ENCODE measurements around the gene PIK3R6. TPM values are rescaled to one million over a fixed set of nuclear protein-coding genes. Genes with fewer than 3 reads are reported as not detected.

PIK3R6 gene
- total RNA-seq, 4 donors from 2014 or later = 0.59 to 4.8 (median 1.7) TPM

DNA sequence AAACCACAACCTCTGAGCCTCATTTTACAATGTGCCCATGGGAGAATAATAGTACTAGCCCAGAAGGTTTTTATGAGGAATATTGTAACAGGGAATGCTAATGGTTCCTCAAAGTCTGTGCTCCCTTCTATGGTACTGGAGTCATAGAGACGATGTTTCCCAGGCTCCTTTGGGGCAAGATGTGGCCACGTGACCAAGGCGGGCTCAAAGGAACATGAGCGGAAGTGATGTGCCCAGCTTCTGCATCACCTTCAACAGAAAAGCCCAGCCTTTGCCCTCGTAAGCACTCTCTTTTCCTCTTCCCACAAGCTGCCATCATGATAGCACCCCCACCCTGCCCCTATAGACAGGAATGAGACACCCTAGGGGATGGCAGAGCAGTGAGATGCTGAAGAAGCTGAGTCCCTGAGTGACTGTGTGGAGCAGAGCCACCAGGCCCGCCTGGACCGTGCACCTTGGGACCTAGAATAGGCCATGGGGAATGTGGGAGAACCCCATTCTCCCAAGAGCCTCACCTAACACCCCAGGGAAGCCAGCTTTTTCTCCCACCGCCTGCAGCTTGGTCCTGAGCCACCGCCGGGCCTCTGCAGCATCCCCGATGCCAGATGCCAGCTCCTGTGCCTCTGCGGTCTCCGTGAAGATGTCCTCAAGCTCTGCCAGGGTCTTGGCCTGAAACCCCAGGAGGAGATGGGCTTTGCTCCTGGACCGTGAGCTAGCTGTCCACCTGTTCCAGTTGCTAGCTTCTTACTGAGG lies 22.2 kb upstream of the PIK3R6 start:
- WGBS, 2 donors = 94 to 96% methylated on average over 10 to 14 of the region's 14 CpGs
- Histone ChIP-seq H3K27me3 (no peaks in the 10 kb centered on the region), H3K9me3 (no peaks in the 10 kb centered on the region), H3K27ac (no peak overlapping the region), H3K4me3 (no peak overlapping the region), H3K36me3 (peaks cover 0 to 3% (median 0%) of the 10 kb centered on the region in 3 donors), H3K4me1 (peaks cover 0 to 1% (median 0%) of the 10 kb centered on the region in 4 donors)
- TF ChIP-seq POLR2A (IDR thresholded peaks at IDR 0.05) = no peak
- TF ChIP-seq EP300 (IDR thresholded peaks at IDR 0.05) = no peak
- TF ChIP-seq, protein P1, sequence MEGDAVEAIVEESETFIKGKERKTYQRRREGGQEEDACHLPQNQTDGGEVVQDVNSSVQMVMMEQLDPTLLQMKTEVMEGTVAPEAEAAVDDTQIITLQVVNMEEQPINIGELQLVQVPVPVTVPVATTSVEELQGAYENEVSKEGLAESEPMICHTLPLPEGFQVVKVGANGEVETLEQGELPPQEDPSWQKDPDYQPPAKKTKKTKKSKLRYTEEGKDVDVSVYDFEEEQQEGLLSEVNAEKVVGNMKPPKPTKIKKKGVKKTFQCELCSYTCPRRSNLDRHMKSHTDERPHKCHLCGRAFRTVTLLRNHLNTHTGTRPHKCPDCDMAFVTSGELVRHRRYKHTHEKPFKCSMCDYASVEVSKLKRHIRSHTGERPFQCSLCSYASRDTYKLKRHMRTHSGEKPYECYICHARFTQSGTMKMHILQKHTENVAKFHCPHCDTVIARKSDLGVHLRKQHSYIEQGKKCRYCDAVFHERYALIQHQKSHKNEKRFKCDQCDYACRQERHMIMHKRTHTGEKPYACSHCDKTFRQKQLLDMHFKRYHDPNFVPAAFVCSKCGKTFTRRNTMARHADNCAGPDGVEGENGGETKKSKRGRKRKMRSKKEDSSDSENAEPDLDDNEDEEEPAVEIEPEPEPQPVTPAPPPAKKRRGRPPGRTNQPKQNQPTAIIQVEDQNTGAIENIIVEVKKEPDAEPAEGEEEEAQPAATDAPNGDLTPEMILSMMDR (IDR thresholded peaks at IDR 0.05) = no peak
- DNase-seq (ENCODE audit: low spot score in 2 of 2) = no peak

DNA sequence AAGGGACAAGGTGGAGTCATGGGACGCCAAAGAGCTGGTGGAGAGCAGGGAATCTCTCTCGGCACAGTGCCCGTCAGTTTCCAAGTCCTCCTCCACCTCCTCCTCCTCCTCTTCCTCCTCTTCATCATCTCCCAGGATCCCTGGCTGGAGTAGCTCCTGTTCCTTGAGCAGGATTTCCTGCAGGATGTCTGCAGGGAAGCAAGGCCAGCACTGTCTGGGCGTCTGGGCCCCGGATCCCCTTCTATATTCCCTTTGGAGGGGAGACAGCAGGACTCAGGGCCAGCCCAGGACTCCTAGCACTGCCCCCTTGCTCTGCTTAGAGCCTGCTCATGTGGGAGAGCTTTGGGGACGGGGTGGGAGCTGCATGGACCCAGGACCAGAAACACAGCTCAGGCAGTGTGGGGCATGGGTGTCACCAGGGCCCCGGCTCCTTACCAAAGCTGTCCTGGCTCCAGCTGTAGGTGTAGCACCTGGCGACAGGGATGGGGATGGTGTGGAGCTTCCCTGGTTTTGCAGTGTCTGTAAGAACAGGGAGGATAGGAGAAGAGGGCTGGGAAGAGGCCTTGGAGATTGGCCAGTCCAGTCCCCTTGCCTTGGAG lies 21.3 kb upstream of the PIK3R6 start:
- TF ChIP-seq EP300 (IDR thresholded peaks at IDR 0.05) = no peak
- TF ChIP-seq POLR2A (IDR thresholded peaks at IDR 0.05) = no peak
- TF ChIP-seq, protein P1 (IDR thresholded peaks at IDR 0.05) = no peak

DNA sequence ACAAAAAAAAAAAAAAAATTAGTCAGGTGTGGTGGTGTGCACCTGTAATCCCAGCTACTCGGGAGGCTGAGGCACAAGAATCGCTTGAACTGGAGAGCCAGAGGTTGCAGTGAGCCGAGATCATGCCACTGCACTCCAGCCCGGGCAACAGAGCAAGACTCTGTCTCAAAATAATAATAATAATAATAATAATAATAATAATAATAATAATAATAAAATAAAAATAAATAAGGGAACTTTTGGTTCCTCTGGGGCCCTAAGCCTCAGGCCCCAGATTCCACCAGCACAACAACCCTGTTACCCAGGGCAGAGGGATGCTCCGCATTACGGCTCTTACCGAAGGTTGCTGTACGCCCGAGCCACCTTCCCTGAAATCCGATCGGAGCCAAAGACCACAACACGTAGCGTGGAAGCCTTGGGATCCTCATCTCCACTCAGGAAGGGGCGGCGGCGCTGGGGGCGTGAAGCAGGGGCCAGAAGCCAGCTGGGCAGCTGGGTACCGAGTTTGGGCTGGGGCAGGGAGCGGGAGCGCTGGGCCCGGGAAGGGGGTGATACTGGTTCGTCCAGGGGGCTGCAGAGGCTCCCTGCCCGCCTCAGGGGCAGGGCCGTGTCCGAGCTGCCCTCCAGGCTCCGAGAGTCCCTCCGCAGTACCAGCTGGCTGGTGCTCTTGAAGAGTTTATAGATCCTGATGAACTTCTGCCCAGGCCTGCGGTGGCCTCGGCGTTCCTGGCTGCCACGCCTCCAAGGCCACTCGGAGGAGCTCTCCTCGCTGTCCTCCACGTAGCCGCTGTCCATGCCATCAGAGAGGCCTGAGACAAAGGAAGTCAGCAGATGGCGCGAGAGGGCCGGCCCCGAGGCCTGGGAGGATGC lies 20.6 kb upstream of the PIK3R6 start:
- Histone ChIP-seq H3K4me3 (no peak overlapping the region), H3K27me3 (no peaks in the 10 kb centered on the region), H3K27ac (no peak overlapping the region), H3K36me3 (peaks cover 0 to 3% (median 0%) of the 10 kb centered on the region in 3 donors), H3K4me1 (no peaks in the 10 kb centered on the region), H3K9me3 (no peaks in the 10 kb centered on the region)
- peak in 1 of 2 donors; percentile 23 for DNase-seq (ENCODE audit: low spot score in 2 of 2)
- 61 to 65% methylated on average over 30 to 38 of the region's 39 CpGs for WGBS, 2 donors
- TF ChIP-seq, protein P1 (IDR thresholded peaks at IDR 0.05) = peak in 2 of 5 experiments; percentile 5 to 8
- no peak for TF ChIP-seq EP300 (IDR thresholded peaks at IDR 0.05)
- TF ChIP-seq POLR2A (IDR thresholded peaks at IDR 0.05) = no peak

More for the DNA sequence above, 21.3 kb upstream of the PIK3R6 start:
- Histone ChIP-seq H3K4me3 (no peak overlapping the region), H3K4me1 (no peaks in the 10 kb centered on the region), H3K9me3 (no peaks in the 10 kb centered on the region), H3K27me3 (no peaks in the 10 kb centered on the region), H3K27ac (no peak overlapping the region), H3K36me3 (peaks cover 0 to 3% (median 0%) of the 10 kb centered on the region in 3 donors)
- DNase-seq (ENCODE audit: low spot score in 2 of 2) = no peak
- 64 to 69% methylated on average over 7 to 8 of the region's 8 CpGs for WGBS, 2 donors

DNA sequence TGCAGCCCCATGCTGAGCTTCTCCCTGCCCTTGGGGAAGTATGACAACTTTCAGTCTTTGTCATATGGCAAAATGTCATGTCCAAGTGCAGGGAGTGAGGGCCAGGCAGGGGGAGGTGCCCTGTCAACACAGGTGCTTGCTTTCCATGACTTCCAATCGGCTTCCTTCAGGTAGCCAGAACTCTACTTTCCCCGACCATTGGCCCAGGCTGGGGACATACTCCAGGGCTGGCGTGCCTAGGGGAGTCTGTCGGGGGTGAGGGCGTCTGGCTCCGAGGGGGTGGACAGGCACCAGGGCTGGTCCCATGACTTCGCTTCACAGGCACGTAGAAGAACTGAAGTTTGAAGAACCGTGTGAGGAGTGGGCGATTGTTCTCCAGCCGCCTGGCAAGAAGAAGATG lies 19.8 kb upstream of the PIK3R6 start:
- TF ChIP-seq, protein P1 (IDR thresholded peaks at IDR 0.05) = no peak
- no peak for TF ChIP-seq POLR2A (IDR thresholded peaks at IDR 0.05)
- no peak for TF ChIP-seq EP300 (IDR thresholded peaks at IDR 0.05)
- no peaks in the 10 kb centered on the region for H3K27me3 ChIP-seq
- no peak for DNase-seq (ENCODE audit: low spot score in 2 of 2)
- WGBS, 2 donors = 92 to 95% methylated on average over 11 of the region's 11 CpGs
- no peaks in the 10 kb centered on the region for H3K4me1 ChIP-seq
- H3K27ac ChIP-seq = no peak overlapping the region
- H3K36me3 ChIP-seq = peaks cover 0 to 3% (median 0%) of the 10 kb centered on the region in 3 donors
- H3K9me3 ChIP-seq = no peaks in the 10 kb centered on the region
- H3K4me3 ChIP-seq = no peak overlapping the region
